IPS DF 19.7 (cell line): ENCODE data around the gene PTCD2.
"Not testable (repeated sequence)": the region's sequence is repeated elsewhere in the genome, so short reads cannot be mapped to it uniquely, and the experiment has no call there.

Experiments used
- DNase-seq: peaks from one replicate; pipeline ENCODE4 v3.0.0-alpha.2; 2013; ENCODE audit warnings: low read depth, low spot score

Gene PTCD2

DNA sequence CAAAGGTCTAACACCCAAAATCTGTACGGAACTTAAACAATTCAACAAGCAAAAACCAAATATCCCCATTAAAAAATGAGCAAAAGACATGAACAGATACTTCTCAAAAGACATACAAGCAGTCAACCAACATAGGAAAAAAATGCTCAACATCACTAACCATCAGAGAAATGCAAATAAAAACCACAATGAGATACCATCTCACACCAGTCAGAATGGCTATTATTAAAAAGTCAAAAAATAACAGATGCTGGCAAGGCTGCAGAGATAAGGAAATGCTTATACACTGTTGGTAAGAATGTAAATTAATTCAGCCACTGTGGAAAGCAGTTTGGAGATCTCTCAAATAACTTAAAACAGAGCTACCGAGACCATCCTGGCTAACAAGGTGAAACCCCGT is 22.0 kb upstream of the PTCD2 start:
- not testable (repeated sequence) for DNase-seq

DNA sequence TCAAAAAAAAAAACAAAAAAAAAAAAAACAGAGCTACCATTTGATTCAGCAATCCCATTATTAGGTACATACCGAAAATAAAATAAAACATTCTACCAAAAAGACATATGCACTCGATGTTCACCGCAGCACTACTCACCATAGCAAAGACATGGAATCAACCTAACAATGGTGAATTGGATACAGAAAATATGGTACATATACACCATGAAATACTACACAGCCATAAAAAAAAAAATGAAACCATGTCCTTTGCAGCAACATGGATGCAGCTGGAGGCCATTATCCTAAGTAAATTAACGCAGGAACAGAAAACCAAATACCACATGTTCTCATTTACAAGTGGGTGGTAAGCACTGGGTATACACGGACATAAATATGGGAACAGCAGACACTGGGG is 21.5 kb upstream of the PTCD2 start:
- no peak for DNase-seq

DNA sequence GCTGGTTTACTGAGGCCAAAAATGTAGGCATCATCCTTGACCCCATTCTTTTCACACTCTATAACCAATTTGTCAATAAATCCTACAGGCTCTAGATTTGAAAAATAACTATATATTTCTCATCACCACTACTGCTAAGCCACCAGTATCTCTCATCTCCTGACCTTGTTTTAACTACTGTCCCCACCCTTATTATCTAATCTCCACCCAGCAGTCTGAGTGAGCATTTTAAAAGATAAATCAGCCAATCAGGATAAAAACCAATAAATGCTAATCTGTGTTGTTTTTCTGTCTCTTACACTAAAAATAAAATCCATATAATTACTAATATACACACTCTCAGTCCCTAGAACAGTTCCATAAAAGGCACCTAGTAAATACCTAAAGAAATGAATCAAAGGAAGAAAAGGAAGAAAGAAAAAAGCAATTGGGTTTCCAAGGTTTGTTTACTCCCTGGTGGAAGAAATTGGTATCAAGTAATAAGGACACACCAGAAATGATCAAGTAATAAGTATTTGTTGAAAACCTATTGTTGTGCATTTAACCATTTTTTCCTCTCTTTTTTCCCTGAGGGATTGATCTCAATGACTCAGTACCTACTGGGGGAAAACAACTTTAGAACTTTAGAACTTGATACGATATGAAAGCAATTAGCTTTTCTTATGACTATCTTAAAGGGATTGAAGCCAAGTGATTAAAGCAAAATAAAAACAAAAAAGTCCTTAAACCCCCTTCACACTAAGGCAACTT is 19.4 kb upstream of the PTCD2 start:
- DNase-seq, result no peak

DNA sequence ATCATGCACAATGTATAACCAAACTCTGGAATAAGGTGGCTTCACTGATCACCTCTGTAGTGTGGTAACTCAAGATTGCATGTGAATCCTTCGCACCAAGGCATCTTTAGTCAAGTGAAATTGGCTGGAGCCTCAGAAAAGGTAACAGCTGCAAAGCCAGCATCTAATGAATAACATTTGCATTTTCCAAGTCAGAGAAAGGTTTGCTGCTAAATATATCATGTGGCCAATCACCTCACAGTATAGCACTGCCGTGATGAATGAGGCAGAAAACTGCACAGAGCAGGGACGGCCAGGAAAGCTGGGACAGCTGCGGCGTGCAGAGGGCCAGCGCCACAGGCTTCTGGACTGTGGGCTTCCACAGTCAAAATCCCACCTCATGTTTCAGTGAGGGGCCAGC is 18.6 kb upstream of the PTCD2 start:
- no peak for DNase-seq

DNA sequence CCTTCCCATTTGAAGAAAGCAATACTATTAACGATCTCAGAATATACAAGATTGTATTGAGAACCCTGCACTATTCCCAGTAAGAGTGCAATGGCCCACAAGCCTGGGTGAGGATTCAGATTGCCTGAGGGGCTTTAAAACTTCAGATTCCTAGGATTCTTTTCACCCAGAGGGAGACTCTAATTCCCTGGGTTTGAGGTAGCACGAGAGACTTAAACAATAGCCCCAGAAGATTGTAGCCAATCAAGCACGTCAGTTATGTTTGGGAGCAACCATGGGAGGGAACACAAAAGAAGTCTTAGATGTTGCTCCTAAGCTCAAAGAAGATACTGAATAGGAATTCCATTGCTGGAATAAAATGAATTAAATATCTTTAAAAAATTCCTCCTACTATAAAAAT is 18.0 kb upstream of the PTCD2 start:
- DNase-seq, result peak; percentile 73

GRCh38 chr5:72305194-72306142 is 14.7 kb upstream of the PTCD2 start:
- DNase-seq, result no peak

DNA sequence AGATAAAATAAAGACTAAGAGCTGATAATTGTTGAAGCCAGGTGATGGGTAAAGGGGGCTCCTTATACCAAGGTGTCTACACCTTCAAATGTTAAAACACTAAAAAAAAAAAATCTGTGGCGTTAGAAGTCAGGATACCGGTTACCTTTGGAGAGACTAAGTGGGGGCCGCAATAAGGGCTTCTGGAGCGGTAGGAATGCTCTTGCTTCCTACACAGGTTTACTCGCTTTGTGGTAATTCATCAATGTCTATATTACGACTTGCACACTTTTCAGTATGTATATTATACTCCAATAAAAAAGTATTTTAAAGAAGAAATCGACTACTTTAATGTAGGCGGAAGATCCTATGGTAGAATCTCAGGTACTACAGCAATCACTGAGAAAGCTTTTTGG is 12.6 kb upstream of the PTCD2 start:
- no peak for DNase-seq

GRCh38 chr5:72307968-72308852 is 12.0 kb upstream of the PTCD2 start:
- DNase-seq, result peak; percentile 75

- no peak for DNase-seq
These were observed 11.4 kb upstream of the PTCD2 start for GRCh38 chr5:72308853-72309191.

DNA sequence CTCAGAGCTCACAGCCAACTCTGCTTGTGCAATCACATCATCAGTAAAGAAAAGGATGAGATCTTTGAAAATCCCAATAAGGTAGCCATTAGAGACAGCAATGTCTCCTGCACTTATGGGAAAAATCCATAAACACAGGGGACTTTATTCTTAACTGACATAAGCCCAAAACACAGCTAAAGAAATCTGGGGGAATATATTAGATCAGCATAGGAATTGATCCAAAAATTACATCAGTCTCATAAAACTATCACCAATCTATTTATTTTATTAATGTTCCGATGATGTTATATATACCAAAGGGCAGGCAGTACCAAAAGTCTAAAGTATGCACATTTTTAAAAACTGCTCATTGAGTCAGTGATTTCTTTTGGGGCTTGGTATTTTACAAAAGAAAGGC is 7.0 kb upstream of the PTCD2 start:
- DNase-seq, result no peak

GRCh38 chr5:72314571-72315172 is 5.5 kb upstream of the PTCD2 start:
- DNase-seq, result no peak

DNA sequence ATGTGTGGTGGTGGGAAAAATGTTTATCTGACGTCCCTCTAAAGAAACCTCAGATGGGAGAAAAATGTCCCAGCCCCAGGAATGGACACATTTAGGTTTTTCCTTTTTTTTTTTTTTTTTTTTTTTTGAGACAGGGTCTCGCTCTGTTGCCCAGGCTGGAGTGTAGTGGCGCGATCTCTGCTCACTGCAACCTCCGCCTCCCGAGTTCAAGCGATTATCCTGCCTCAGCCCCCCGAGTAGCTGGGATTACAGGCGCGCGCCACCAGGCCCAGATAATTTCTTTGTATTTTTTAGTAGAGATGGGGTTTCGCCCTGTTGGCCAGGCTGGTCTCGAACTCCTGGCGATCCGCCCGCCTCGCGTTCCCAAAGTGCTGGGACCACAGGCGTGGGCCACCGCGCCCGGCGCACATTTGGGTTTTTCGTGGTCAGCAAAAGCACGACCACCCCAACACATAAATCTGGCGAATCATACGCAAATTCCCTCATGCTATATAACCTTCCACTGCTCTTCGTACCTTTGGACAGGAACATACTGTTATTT is 668 bp upstream of the PTCD2 start:
- DNase-seq, result not testable (repeated sequence)

GRCh38 chr5:72324189-72324825 is 4.1 kb downstream of the PTCD2 start:
- no peak for DNase-seq

- no peak for DNase-seq
These were observed 5.6 kb downstream of the PTCD2 start for GRCh38 chr5:72325566-72326305.

- DNase-seq, result no peak
These were observed 6.1 kb downstream of the PTCD2 start for GRCh38 chr5:72326306-72326649.

DNA sequence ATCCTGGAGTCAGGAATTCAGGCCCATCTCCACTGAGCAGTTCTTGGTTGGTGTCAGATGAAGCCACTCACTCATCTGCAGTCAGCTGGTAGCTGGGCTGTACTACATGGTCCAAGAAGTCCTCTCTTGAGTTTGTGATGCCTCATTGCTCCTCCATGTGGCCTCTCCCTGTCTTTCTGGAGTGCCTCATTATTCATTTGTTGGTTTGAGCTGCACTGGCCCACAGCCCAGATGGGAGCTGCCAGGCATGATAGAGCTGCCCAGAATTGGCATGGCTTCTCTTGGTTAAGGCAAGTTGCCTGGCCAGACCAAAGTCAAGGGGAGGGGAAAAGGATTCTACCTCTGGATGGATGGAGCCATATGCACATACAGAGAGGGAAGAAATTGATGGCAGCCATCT is 8.0 kb downstream of the PTCD2 start:
- no peak for DNase-seq

DNA sequence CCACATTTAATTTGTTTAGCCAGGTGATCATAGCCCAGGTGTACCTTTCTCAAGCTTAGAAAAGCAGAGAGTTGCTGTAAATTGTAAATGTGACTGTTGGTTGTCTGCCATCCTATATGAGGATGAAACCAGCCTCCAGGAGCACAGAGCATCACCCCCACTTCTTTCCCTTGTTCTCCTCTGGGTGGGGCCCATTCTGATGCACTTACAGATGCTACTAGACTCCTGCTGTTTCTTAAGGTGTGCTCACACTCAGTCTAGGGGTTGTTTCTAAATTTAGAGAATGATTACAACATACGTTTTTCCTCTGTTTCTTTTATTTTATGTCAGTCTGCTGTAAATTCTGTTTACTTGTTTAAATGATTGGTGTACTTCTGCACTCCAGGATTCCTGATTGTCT is 10.5 kb downstream of the PTCD2 start:
- no peak for DNase-seq

- DNase-seq, result no peak
These were observed 17.0 kb downstream of the PTCD2 start for GRCh38 chr5:72337159-72337558.

DNA sequence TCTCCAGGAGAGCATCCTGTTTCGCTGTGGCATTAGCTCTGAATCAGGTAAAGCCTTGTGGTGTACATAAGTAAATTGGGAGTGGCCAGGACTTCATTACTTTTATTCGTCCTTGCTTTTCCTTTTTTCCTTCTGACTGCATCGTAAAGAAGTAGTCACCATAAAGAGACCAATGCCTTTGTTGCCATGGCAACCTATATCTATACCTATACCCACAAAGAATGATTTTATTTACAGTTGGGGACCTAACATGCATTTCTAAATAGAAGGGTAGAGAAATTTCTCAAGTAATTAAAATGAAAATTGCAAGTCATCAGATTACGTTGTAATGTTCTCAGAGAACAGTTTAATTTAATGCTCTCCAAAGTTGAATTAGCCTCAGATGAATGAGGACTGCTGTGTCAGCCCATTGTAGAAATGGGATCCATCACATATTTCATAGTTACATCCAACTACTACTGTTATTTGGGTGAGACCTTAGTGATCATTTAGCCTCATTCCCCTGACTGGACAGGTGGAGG is 18.6 kb downstream of the PTCD2 start:
- no peak for DNase-seq

GRCh38 chr5:72346398-72346797 is 26.2 kb downstream of the PTCD2 start:
- DNase-seq, result no peak
